ENCODE measurements around the gene OTOG. TPM values are rescaled to one million over a fixed set of nuclear protein-coding genes. Genes with fewer than 3 reads are reported as not detected.

Gene OTOG
- total and polyA plus RNA-seq, 2 donors (not counting 1 experiment from before 2014, with no cell fraction given), result not detected

- no peaks in the 10 kb centered on the region for H3K4me1 ChIP-seq (ENCODE audit: control insufficient read depth in 2 of 2, insufficient read depth in 2 of 2, low read length in 2 of 2)
- ATAC-seq (ENCODE audit: low read depth) (no peak), DNase-seq (no peak)
- TF ChIP-seq CTCF (IDR thresholded peaks at IDR 0.05), result no peak
- TF ChIP-seq EZH2 (IDR thresholded peaks at IDR 0.05; ENCODE audit: borderline replicate concordance, insufficient read depth, low read depth, low read length, poor library complexity, severe bottlenecking), result no peak
- Mint-ChIP-seq H3K27ac (no peak overlapping the region), H3K4me1 (no peaks in the 10 kb centered on the region), H3K9me3 (ENCODE audit: insufficient read depth) (peaks cover 6% of the 10 kb centered on the region), H3K4me3 (no peak overlapping the region), H3K27me3 (peaks cover 44% of the 10 kb centered on the region)
- H4K20me1 ChIP-seq (ENCODE audit: control insufficient read depth, insufficient read depth, low read length, poor library complexity, severe bottlenecking), result no peaks in the 10 kb centered on the region
- no peaks in the 10 kb centered on the region for H3K9me3 ChIP-seq (ENCODE audit: control extremely low read depth in 1 of 3, control insufficient read depth in 2 of 3, insufficient read depth in 1 of 3, low read length in 2 of 3)
- no peak overlapping the region for H3K9ac ChIP-seq (ENCODE audit: low read length)
- WGBS (ENCODE audit: insufficient coverage), result 80% methylated on average over 4 of the region's 5 CpGs
- H3K27me3 ChIP-seq (replicated peaks in 1 of 4; ENCODE audit: control extremely low read depth in 1 of 4, control insufficient read depth in 3 of 4, insufficient read depth in 4 of 4, low read length in 3 of 4), result peaks cover 0 to 12% (median 3%) of the 10 kb centered on the region in 4 experiments
- POLR2A ChIA-PET, result no interaction called here
- intact Hi-C loops (cut with micrococcal nuclease), result loop anchor here (10.0 kb wide), 1 partner anchor 64 kb away; no protein-coding TSS in a partner anchor
- no peaks in the 10 kb centered on the region for H3K36me3 ChIP-seq (replicated peaks in 1 of 2; ENCODE audit: control extremely low read depth in 1 of 2, control insufficient read depth in 1 of 2, extremely low read depth in 1 of 2, insufficient read depth in 2 of 2, low read length in 1 of 2)
- H3K4me2 ChIP-seq (replicated peaks; ENCODE audit: low read depth, low read length, poor library complexity, severe bottlenecking), result no peak overlapping the region
- H2AFZ ChIP-seq (ENCODE audit: insufficient read depth, low read depth, low read length, poor library complexity, severe bottlenecking), result no peak overlapping the region
- no peak overlapping the region for H3K4me3 ChIP-seq (ENCODE audit: control extremely low read depth in 1 of 5, extremely low read depth in 1 of 5, insufficient read depth in 1 of 5, low read depth in 2 of 5, low read length in 4 of 5)
- no peak overlapping the region for H3K27ac ChIP-seq (ENCODE audit: low read length in 2 of 2)
- CTCF ChIA-PET, result no interaction called here
- H3K79me2 ChIP-seq (ENCODE audit: control insufficient read depth, insufficient read depth, low read length), result no peaks in the 10 kb centered on the region
Observed at GRCh38 chr11:17629113-17629512, 82.1 kb downstream of the OTOG start.

- H3K4me3 Mint-ChIP-seq, result no peak overlapping the region
- no peak overlapping the region for H3K4me2 ChIP-seq (replicated peaks; ENCODE audit: low read depth, low read length, poor library complexity, severe bottlenecking)
- no peaks in the 10 kb centered on the region for H3K4me1 Mint-ChIP-seq
- no peaks in the 10 kb centered on the region for H3K79me2 ChIP-seq (ENCODE audit: control insufficient read depth, insufficient read depth, low read length)
- peaks cover 0 to 12% (median 3%) of the 10 kb centered on the region in 4 experiments for H3K27me3 ChIP-seq (replicated peaks in 1 of 4; ENCODE audit: control extremely low read depth in 1 of 4, control insufficient read depth in 3 of 4, insufficient read depth in 4 of 4, low read length in 3 of 4)
- H2AFZ ChIP-seq (ENCODE audit: insufficient read depth, low read depth, low read length, poor library complexity, severe bottlenecking), result no peak overlapping the region
- no peak overlapping the region for H3K9ac ChIP-seq (ENCODE audit: low read length)
- H3K4me3 ChIP-seq (ENCODE audit: control extremely low read depth in 1 of 5, extremely low read depth in 1 of 5, insufficient read depth in 1 of 5, low read depth in 2 of 5, low read length in 4 of 5), result no peak overlapping the region
- peaks cover 33% of the 10 kb centered on the region for H3K27me3 Mint-ChIP-seq
- H3K36me3 ChIP-seq (replicated peaks in 1 of 2; ENCODE audit: control extremely low read depth in 1 of 2, control insufficient read depth in 1 of 2, extremely low read depth in 1 of 2, insufficient read depth in 2 of 2, low read length in 1 of 2), result no peaks in the 10 kb centered on the region
- intact Hi-C loops (cut with micrococcal nuclease), result no loop called here
- no peaks in the 10 kb centered on the region for H3K4me1 ChIP-seq (ENCODE audit: control insufficient read depth in 2 of 2, insufficient read depth in 2 of 2, low read length in 2 of 2)
- no peak overlapping the region for H3K27ac ChIP-seq (ENCODE audit: low read length in 2 of 2)
- no peaks in the 10 kb centered on the region for H3K9me3 ChIP-seq (ENCODE audit: control extremely low read depth in 1 of 3, control insufficient read depth in 2 of 3, insufficient read depth in 1 of 3, low read length in 2 of 3)
- H3K27ac Mint-ChIP-seq, result no peak overlapping the region
- no CpG with 5 or more reads among the region's 2 CpGs for WGBS (ENCODE audit: insufficient coverage)
- no peak for TF ChIP-seq EZH2 (IDR thresholded peaks at IDR 0.05; ENCODE audit: borderline replicate concordance, insufficient read depth, low read depth, low read length, poor library complexity, severe bottlenecking)
- no peak for TF ChIP-seq CTCF (IDR thresholded peaks at IDR 0.05)
- H4K20me1 ChIP-seq (ENCODE audit: control insufficient read depth, insufficient read depth, low read length, poor library complexity, severe bottlenecking), result no peaks in the 10 kb centered on the region
- no peaks in the 10 kb centered on the region for H3K9me3 Mint-ChIP-seq (ENCODE audit: insufficient read depth)
- DNase-seq, result no peak
- POLR2A ChIA-PET, result no interaction called here
- no peak for ATAC-seq (ENCODE audit: low read depth)
- CTCF ChIA-PET, result no interaction called here
Observed at GRCh38 chr11:17630936-17631335, 83.9 kb downstream of the OTOG start.
